ENCODE data around the gene DNAJB9. TPM values are rescaled to one million over a fixed set of nuclear protein-coding genes. Genes with fewer than 3 reads are reported as not detected.

The DNAJB9 gene
- total and polyA plus RNA-seq, 2 of the 13 experiments (the other 11 are each of a cell fraction or from before 2014, with no cell fraction given), result 8.6 to 16.4 TPM

- TF ChIP-seq PHF5A (CRISPR knock-in tag; IDR thresholded peaks at IDR 0.05; ENCODE audit: low read depth, unreplicated experiment), result peak; percentile 63
- TF ChIP-seq ZNF430 (CRISPR knock-in tag; IDR thresholded peaks at IDR 0.05), result peak; percentile 90
- TF ChIP-seq RAD51 (IDR thresholded peaks at IDR 0.05; ENCODE audit: borderline replicate concordance), result peak; percentile 96
- peak; percentile 30; the same call in 1 of the 2 replicates for TF ChIP-seq ZNF275 (CRISPR knock-in tag; IDR thresholded peaks at IDR 0.05; ENCODE audit: borderline replicate concordance)
- TF ChIP-seq PCBP1 (IDR thresholded peaks at IDR 0.05; ENCODE audit: borderline replicate concordance, low read depth, low read length), result peak; percentile 70; the same call in 1 of the 2 replicates
- TF ChIP-seq MAX (IDR thresholded peaks at IDR 0.05), result peak; percentile 100
- TF ChIP-seq ZNF746 (CRISPR knock-in tag; IDR thresholded peaks at IDR 0.05), result peak; percentile 32; the same call in 1 of the 2 replicates
- no peak for TF ChIP-seq ZNF383 (CRISPR knock-in tag; IDR thresholded peaks at IDR 0.05; ENCODE audit: borderline replicate concordance)
- TF ChIP-seq ZNF577 (CRISPR knock-in tag; IDR thresholded peaks at IDR 0.05; ENCODE audit: borderline replicate concordance, low read depth), result no peak
- peak; percentile 72 for TF ChIP-seq SP4 (CRISPR knock-in tag; IDR thresholded peaks at IDR 0.05)
- TF ChIP-seq ZFP36L1 (CRISPR knock-in tag; IDR thresholded peaks at IDR 0.05), result 0 out of 2 replicates have a peak, but pooled peaks have one; percentile 47
- TF ChIP-seq SAP130 (CRISPR knock-in tag; IDR thresholded peaks at IDR 0.05; ENCODE audit: low read depth), result peak; percentile 99
- TF ChIP-seq ZNF274 (CRISPR knock-in tag; IDR thresholded peaks at IDR 0.05), result peak; percentile 76
- TF ChIP-seq ZNF781 (CRISPR knock-in tag; IDR thresholded peaks at IDR 0.05; ENCODE audit: borderline replicate concordance, not compliant biosample characterization), result peak; percentile 2
- peak; percentile 90 for TF ChIP-seq IRF2 (CRISPR knock-in tag; IDR thresholded peaks at IDR 0.05)
- peak; percentile 42; the same call in 1 of the 2 replicates for TF ChIP-seq GATA4 (IDR thresholded peaks at IDR 0.05; ENCODE audit: borderline replicate concordance, low read depth)
- no peak for TF ChIP-seq MAZ (IDR thresholded peaks at IDR 0.05; ENCODE audit: borderline replicate concordance, low read depth, low read length)
- peak; percentile 87; the same call in 1 of the 2 replicates for TF ChIP-seq MAZ (CRISPR knock-in tag; IDR thresholded peaks at IDR 0.05; ENCODE audit: low read depth)
- peak; percentile 73; the same call in 1 of the 2 replicates for TF ChIP-seq ZNF605 (CRISPR knock-in tag; IDR thresholded peaks at IDR 0.05)
- TF ChIP-seq ZNF468 (CRISPR knock-in tag; IDR thresholded peaks at IDR 0.05), result no peak
- TF ChIP-seq CC2D1A (CRISPR knock-in tag; IDR thresholded peaks at IDR 0.05), result peak; percentile 22; the same call in 1 of the 2 replicates
- TF ChIP-seq ZBTB3 (CRISPR knock-in tag; IDR thresholded peaks at IDR 0.05; ENCODE audit: borderline replicate concordance, low read depth), result no peak; the same call in 1 of the 2 replicates
- TF ChIP-seq ZNF234 (CRISPR knock-in tag; conservative IDR thresholded peaks at IDR 0.05), result no peak
- peak; percentile 92 for TF ChIP-seq ZBTB43 (CRISPR knock-in tag; conservative IDR thresholded peaks at IDR 0.05)
- TF ChIP-seq ZNF792 (CRISPR knock-in tag; IDR thresholded peaks at IDR 0.05), result peak; percentile 86
- peak; percentile 97 for TF ChIP-seq ELF1 (CRISPR knock-in tag; IDR thresholded peaks at IDR 0.05)
- peak; percentile 80 for TF ChIP-seq TMF1 (CRISPR knock-in tag; IDR thresholded peaks at IDR 0.05; ENCODE audit: low read depth)
Observed at GRCh38 chr7:108569381-108570145, at the start of gene DNAJB9, which contains the start of gene THAP5 (continued).
